Esophagus muscularis mucosa (tissue), 4 donors: ENCODE data around the gene ARHGEF7. TPM values are rescaled to one million over a fixed set of nuclear protein-coding genes. Genes with fewer than 3 reads are reported as not detected.

Source experiments
- DNase-seq: peaks from one replicate; pipeline ENCODE4 v3.0.0-alpha.2; 2017; ENCODE audit errors: extremely low spot score
- H3K27ac ChIP-seq, 4 donors: fragments of 200-600 bp; sonication (generic); replicated peaks in 1 of 4; 1 replicate in 3 of 4; 2 replicates in 1 of 4; pipeline ENCODE4 v1.5.1; 2016 to 2019; ENCODE audit warnings: mild to moderate bottlenecking in 1 of 4
- H3K27me3 ChIP-seq, 4 donors: fragments of 200-600 bp; sonication (generic); one replicate each; pipeline versions ENCODE4 v1.5.1 to v1.6.0; 2016 to 2019
- H3K36me3 ChIP-seq, 4 donors: fragments of 200-600 bp; sonication (generic); one replicate each; pipeline ENCODE4 v1.5.1; 2016 to 2019
- H3K4me1 ChIP-seq, 4 donors: fragments of 200-600 bp; sonication (generic); one replicate each; pipeline ENCODE4 v1.5.1; 2016 to 2019
- H3K4me3 ChIP-seq, 4 donors: fragments of 200-600 bp; sonication (generic); 1 replicate in 2 of 4; 2 replicates in 2 of 4; pipeline ENCODE4 v1.5.1; 2016 to 2019; ENCODE audit warnings: mild to moderate bottlenecking in 4 of 4, moderate library complexity in 1 of 4
- H3K9me3 ChIP-seq, 4 donors: fragments of 200-600 bp; sonication (generic); 1 replicate in 3 of 4; 2 replicates in 1 of 4; pipeline ENCODE4 v1.5.1; 2016 to 2019
- CTCF ChIP-seq, 3 experiments: fragments of 200-600 bp in 2 of 3; fragments of 450-650 bp in 1 of 3; sonication (generic) in 2 of 3; IDR thresholded peaks; one replicate each; pipeline ENCODE4 v1.5.1; 2017 to 2019; ENCODE audit warnings: antibody characterized with exemption in 3 of 3, mild to moderate bottlenecking in 2 of 3, moderate library complexity in 1 of 3
- EP300 ChIP-seq: sonication (generic); formaldehyde crosslinking; IDR thresholded peaks from one replicate; pipeline ENCODE4 v1.6.1; 2017; ENCODE audit warnings: antibody characterized with exemption
- POLR2A ChIP-seq: fragments of 450-650 bp; IDR thresholded peaks from one replicate; pipeline ENCODE4 v1.6.1; 2017; ENCODE audit warnings: antibody characterized with exemption, moderate library complexity, mild to moderate bottlenecking, low read depth
- POLR2AphosphoS5 ChIP-seq, 2 donors: sonication (generic); formaldehyde crosslinking; IDR thresholded peaks; one replicate each; pipeline ENCODE4 v1.6.1; 2017; ENCODE audit warnings: antibody characterized with exemption in 2 of 2
- WGBS: methylation state at CpG from one replicate; pipeline ENCODE4 v1.1.5; 2018; 5-methylcytosine and 5-hydroxymethylcytosine counted together
- intact Hi-C: fragments of 100-400 bp; cut with DNase I; formaldehyde crosslinking; loops from one replicate; pipeline ENCODE4 v1.15.1; 2023
- total RNA-seq, 4 donors: library from RNA; depleted of rRNA; stranded (reverse); fragments of >200 nt; gene quantifications; one replicate each; pipeline versions ENCODE4 v1.1.0 to v1.2.1, GENCODE V29; 2016

ARHGEF7 gene
- total RNA-seq, 4 donors from 2014 or later = 36.0 to 53.6 (median 45.1) TPM

DNA sequence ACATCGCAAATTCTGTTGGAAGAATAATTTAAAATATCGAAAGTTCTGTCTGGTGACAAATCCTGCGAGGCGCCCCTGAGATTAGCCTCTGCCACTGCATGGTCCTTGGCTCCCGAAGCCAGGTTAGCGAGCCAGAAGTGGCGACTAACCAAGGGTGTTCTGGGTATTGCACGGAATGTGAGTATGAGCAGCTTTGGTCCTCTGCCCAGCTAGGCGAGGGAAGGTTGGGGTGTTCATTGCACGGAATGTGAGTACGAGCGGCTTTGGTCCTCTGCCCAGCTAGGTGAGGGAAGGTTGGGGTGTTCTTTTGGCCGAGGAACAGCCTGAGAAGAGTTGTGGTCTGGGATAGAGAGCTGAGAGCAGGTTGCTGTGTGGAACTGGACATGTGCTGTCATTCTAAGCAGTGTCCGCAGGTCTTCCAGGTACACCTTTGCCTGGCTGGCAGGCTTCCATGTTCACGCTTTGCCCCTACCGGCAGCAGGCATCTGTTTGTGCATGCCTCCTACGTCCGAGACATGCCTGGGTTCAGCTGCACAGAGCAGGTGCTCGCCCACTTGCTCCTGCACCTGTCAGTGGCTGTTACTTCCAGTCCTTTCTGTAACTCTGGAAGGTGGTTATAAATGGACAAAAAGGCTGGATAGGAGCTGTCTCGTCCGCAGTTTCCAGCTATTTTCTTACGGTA lies 187.1 kb downstream of the ARHGEF7 start:
- intact Hi-C loops = no loop called here
- TF ChIP-seq POLR2AphosphoS5 (IDR thresholded peaks at IDR 0.05) (no peak), CTCF (IDR thresholded peaks at IDR 0.05) (no peak), EP300 (no peak), POLR2A (no peak)
- Histone ChIP-seq H3K4me1 (no peaks in the 10 kb centered on the region), H3K27ac (no peak overlapping the region), H3K9me3 (no peaks in the 10 kb centered on the region), H3K27me3 (no peaks in the 10 kb centered on the region), H3K4me3 (no peak overlapping the region), H3K36me3 (peaks cover 72 to 83% (median 74%) of the 10 kb centered on the region in 4 donors)
- DNase-seq = no peak
- WGBS = 96% methylated on average over 22 of the region's 22 CpGs

DNA sequence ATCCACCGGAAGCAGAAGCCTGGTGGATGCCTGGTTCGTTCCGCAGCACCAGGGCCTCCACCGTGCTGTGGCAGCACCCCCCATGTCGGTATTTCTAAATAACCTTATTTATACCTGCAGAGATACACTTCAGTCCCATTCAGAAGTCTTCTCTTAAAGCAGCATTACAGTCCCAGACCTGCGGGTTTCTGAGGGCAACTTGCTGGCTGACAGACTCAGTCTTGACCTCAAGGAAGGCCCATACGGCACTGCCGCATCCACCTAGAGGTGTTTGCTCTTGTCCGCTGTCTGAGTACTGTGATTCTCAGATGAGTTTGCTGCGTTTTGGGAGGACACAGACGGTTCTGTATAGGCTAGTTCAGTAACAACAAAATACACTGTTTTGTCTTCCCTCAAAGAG lies 188.4 kb downstream of the ARHGEF7 start:
- no peak overlapping the region for H3K4me3 ChIP-seq
- WGBS = 97% methylated on average over 11 of the region's 11 CpGs
- H3K36me3 ChIP-seq = peaks cover 71 to 90% (median 84%) of the 10 kb centered on the region in 4 donors
- H3K9me3 ChIP-seq = no peaks in the 10 kb centered on the region
- no peak for DNase-seq
- no peaks in the 10 kb centered on the region for H3K27me3 ChIP-seq
- intact Hi-C loops = no loop called here
- no peaks in the 10 kb centered on the region for H3K4me1 ChIP-seq
- TF ChIP-seq EP300 (no peak), POLR2AphosphoS5 (IDR thresholded peaks at IDR 0.05) (no peak), POLR2A (no peak), CTCF (IDR thresholded peaks at IDR 0.05) (no peak)
- no peak overlapping the region for H3K27ac ChIP-seq

DNA sequence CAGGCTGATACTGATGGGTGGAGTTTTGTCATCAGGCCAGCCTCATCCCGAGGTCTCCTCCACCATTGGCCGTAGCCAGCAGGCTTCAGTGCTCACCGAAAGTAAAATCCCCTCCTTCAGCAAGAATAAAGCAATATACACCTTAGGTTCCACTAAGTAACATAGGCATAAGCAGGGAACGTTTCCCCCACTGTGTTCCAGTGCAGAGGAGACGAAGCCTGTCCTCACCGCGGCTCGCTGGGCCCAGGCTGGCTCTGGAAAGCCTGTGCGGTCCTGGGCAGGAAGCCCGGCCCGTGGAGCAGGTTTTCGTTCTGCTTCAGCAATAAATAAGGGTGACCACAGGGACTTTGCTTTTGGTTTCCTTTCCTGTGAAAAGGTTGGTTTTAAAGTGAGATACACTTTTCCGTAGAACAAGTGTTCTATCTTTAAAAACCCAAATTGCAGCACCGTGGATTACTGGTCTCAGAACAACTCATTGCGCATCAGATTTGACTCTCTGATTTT lies 189.0 kb downstream of the ARHGEF7 start:
- 92% methylated on average over 11 of the region's 15 CpGs for WGBS
- intact Hi-C loops = no loop called here
- Histone ChIP-seq H3K9me3 (no peaks in the 10 kb centered on the region), H3K27ac (no peak overlapping the region), H3K4me3 (no peak overlapping the region), H3K27me3 (no peaks in the 10 kb centered on the region), H3K36me3 (peaks cover 67 to 90% (median 85%) of the 10 kb centered on the region in 4 donors), H3K4me1 (no peaks in the 10 kb centered on the region)
- DNase-seq = no peak
- no peak for TF ChIP-seq POLR2AphosphoS5 (IDR thresholded peaks at IDR 0.05)
- no peak for TF ChIP-seq CTCF (IDR thresholded peaks at IDR 0.05)

DNA sequence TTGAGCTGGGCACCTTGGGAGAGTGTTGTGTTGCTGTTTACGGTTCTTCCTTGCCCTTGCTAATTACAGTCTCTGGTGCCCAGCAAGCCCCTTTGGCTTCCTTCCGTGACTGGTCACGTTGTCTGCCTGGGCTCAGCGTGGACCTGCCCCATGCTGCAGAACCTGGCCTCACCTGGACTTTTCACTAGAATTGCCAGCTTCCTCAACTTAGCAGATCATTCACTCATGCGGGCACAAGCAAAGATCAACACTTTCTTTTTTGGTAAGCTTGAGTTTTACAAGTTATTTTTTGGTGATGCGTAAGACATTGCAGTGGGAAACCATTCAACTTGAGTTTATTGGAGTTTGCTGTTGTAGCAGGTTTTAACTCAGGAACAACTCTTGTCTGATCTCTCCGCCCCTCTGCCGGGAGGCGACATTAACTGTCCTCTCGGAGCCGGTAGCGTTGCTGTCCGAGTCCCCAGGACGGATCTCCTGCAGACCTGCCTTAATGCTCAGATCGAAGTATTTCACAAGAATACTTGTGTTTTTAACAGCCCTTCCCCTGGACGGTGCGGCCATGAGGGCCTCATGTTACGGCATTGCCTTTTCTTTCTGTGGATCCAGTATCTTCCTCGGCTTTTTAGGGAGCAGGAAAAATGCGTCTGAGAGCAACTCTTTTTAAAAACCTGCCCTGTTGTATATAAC lies 189.6 kb downstream of the ARHGEF7 start:
- WGBS = 95% methylated on average over 20 of the region's 20 CpGs
- Histone ChIP-seq H3K27ac (no peak overlapping the region), H3K36me3 (peaks cover 67 to 95% (median 85%) of the 10 kb centered on the region in 4 donors)

More for the DNA sequence above, 189.6 kb downstream of the ARHGEF7 start:
- DNase-seq = no peak
- Histone ChIP-seq H3K27me3 (no peaks in the 10 kb centered on the region), H3K4me3 (no peak overlapping the region), H3K4me1 (no peaks in the 10 kb centered on the region), H3K9me3 (no peaks in the 10 kb centered on the region)
- intact Hi-C loops = no loop called here
- TF ChIP-seq POLR2AphosphoS5 (IDR thresholded peaks at IDR 0.05) (no peak), POLR2A (no peak), CTCF (IDR thresholded peaks at IDR 0.05) (no peak), EP300 (no peak)
